ENCODE data around the gene DEUP1. TPM values are rescaled to one million over a fixed set of nuclear protein-coding genes. Genes with fewer than 3 reads are reported as not detected.
A peak's percentile ranks its signal among the peaks of the same experiment; 100 is the strongest.

DEUP1 gene
- total RNA-seq, 1 experiment from 2014 or later = 0.44 TPM

- no peak overlapping the region for H3K27ac Mint-ChIP-seq
- CTCF ChIA-PET = interaction anchor here (0.9 to 1.0 kb wide), 5 partner anchors 11 to 322 kb away, joined by 3 to 5 read pairs (median 3); no protein-coding TSS in a partner anchor
- POLR2A ChIA-PET = interaction anchor here (0.5 to 0.6 kb wide), 2 partner anchors 244 to 312 kb away, joined by 4 read pairs; no protein-coding TSS in a partner anchor
These were observed 551 bp upstream of the DEUP1 start for GRCh38 chr11:93329936-93330445.

GRCh38 chr11:93340223-93340622, 9.7 kb downstream of the DEUP1 start:
- DNase-seq (ENCODE audit: low spot score) = no peak
- Mint-ChIP-seq H3K9me3 (0 out of 2 replicates have a peak, but pooled peaks cover 4% of the 10 kb centered on the region), H3K27me3 (ENCODE audit: low read depth) (no peaks in the 10 kb centered on the region), H3K4me3 (no peak overlapping the region), H3K36me3 (no peaks in the 10 kb centered on the region), H3K4me1 (peaks cover 3% of the 10 kb centered on the region), H3K27ac (no peak overlapping the region)
- ChIA-PET CTCF (no interaction called here), POLR2A (no interaction called here)
- no peak for ATAC-seq
- no peak for TF ChIP-seq MXD4 (CRISPR knock-in tag; IDR thresholded peaks at IDR 0.05; ENCODE audit: borderline replicate concordance)
- no peak for TF ChIP-seq IRF1 (CRISPR knock-in tag; IDR thresholded peaks at IDR 0.05)
- no peak for TF ChIP-seq STAT6 (CRISPR knock-in tag; conservative IDR thresholded peaks at IDR 0.05; ENCODE audit: low read depth)
- no peak for TF ChIP-seq NR2C2 (CRISPR knock-in tag; IDR thresholded peaks at IDR 0.05)
- no peak for TF ChIP-seq GTF2I (CRISPR knock-in tag; conservative IDR thresholded peaks at IDR 0.05)
- TF ChIP-seq AR (CRISPR knock-in tag; IDR thresholded peaks at IDR 0.05) = no peak
- TF ChIP-seq E2F5 (CRISPR knock-in tag; IDR thresholded peaks at IDR 0.05) = no peak

More at GRCh38 chr11:93329936-93330445, 551 bp upstream of the DEUP1 start:
- Mint-ChIP-seq H3K4me3 (peak overlapping the region; percentile 84), H3K27me3 (ENCODE audit: low read depth) (peaks cover 39% of the 10 kb centered on the region), H3K9me3 (peaks cover 7% of the 10 kb centered on the region; the same call in 1 of the 2 replicates), H3K4me1 (peaks cover 8% of the 10 kb centered on the region), H3K36me3 (no peaks in the 10 kb centered on the region)
- ATAC-seq = peak; percentile 77
- peak; percentile 36 for DNase-seq (ENCODE audit: low spot score)
- TF ChIP-seq CBFB (CRISPR knock-in tag; IDR thresholded peaks at IDR 0.05; ENCODE audit: low read depth) (no peak), ZBTB43 (CRISPR knock-in tag; IDR thresholded peaks at IDR 0.05) (no peak), ZNF317 (CRISPR knock-in tag; IDR thresholded peaks at IDR 0.05; ENCODE audit: borderline replicate concordance, low read depth) (no peak), IRF1 (CRISPR knock-in tag; IDR thresholded peaks at IDR 0.05) (no peak), JUN (CRISPR knock-in tag; IDR thresholded peaks at IDR 0.05) (no peak), E2F4 (CRISPR knock-in tag; IDR thresholded peaks at IDR 0.05; ENCODE audit: borderline replicate concordance, low read depth) (no peak), PREB (CRISPR knock-in tag; IDR thresholded peaks at IDR 0.05; ENCODE audit: borderline replicate concordance) (no peak), FOXJ3 (CRISPR knock-in tag; IDR thresholded peaks at IDR 0.05; ENCODE audit: borderline replicate concordance) (no peak)
